HG02840 (cell line): Measurements from ENCODE around the gene MBD2.
"Not testable (repeated sequence)": the region's sequence is repeated elsewhere in the genome, so short reads cannot be mapped to it uniquely, and the experiment has no call there.

ENCODE experiments used
- ATAC-seq: cut with Tn5 transposase; IDR thresholded peaks from one replicate; pipeline ENCODE4 v1.9.1; 2021; ENCODE audit warnings: mild to moderate bottlenecking, moderate library complexity, moderate number of reproducible peaks; ENCODE audit not compliant: unreplicated experiment, low FRiP score

Gene MBD2

DNA sequence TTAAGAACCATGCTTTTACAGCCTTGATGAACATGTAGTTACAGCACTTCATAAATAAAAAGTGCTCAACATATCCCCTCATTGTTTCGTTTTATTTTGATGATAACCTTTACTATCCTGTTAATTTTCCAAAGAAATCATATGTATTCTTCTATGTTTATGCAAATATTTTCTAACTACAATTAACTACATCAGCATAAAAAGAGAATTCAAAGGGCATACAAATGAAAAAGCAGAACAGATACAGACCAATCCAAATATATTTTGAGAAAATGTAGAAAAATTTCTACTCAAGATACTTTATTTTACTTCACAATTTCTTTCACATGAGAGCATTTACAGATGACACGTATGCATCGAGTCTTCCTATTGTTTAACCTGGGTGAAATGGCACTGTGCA is 69.1 kb downstream of the MBD2 start:
- no peak for ATAC-seq

DNA sequence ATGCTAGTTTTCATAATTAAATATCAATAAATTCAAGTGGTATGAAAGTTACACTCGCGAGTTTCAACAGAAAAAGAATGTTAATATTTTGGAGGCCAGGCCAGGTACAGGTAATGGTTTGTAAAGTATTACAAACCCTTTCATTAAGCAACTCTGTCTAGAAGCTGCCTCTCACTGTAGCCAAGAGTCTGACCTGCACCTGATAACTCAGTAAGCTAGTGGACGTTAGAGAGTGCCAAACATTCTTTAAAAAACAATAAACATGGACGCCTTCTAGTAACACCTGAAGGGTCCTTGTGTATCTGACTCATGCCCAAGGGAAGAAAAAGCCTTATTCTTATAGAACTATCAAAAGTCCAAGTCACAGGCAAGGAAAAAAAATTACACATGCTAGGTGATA is 70.2 kb downstream of the MBD2 start:
- ATAC-seq: no peak

DNA sequence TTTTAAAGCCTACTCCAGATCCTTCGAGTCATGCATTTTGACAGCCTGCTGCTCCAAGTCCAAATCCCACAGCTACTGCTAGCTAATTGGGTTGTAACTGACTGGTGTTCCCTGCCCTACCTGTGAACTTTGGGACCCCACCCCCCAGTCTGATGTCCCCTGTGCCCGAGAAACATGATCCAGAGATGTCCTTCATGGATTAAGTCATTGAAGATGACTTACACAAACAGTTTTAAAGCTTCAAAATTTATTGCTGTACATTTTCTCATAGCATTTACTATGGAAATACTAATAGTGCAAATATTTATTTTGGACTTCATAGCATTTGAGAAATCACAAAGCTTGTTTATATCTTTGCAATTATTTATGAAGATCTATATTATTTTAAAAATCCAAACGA is 73.1 kb downstream of the MBD2 start:
- ATAC-seq: no peak

DNA sequence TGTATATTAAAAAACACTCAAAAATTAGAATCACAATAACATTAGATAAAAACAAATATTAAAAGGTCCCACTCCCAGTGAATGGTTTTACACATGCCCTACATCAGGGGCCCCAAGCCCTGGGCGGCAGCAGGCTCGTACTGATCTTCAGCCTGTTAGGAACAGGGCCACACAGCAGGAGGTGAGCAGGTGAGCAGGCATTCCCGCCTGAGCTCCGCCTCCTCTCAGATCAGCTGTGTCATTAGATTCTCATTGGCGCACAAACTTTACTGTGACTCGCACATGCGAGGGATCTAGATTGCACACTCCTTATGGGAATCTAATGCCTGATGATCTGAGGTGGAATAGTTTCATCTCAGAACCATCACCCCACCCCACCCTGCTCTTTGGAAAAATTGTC is 74.2 kb downstream of the MBD2 start:
- ATAC-seq: no peak

DNA sequence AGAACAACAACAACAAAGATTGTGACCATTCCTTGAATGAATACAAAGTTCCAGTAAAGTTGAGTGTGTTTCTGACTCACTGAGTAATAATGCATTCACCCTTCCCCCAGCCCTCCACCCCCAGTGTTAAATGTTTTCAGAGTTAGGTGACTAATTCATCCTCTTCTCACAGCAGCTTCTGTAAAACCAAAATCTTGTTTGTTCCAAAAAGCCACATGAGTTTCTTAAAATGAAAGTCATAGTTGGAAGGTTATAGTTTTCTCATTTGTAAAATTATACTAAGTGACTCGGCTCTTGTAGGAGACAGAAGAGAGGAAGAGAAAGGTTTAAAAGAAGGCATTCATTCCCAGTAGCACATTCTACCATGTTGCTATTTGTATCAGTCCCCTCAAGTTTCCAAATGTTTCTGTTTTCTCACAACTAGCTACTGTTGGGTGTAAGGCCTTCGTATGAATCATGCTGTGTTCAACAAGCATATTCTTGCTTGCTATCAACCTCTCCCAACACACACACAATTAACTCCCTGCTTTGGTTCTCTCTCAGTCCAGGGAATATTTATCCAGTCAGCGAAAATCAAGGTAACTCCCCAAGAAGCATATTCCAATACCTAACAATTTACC is 75.3 kb downstream of the MBD2 start:
- ATAC-seq: peak; percentile 47

DNA sequence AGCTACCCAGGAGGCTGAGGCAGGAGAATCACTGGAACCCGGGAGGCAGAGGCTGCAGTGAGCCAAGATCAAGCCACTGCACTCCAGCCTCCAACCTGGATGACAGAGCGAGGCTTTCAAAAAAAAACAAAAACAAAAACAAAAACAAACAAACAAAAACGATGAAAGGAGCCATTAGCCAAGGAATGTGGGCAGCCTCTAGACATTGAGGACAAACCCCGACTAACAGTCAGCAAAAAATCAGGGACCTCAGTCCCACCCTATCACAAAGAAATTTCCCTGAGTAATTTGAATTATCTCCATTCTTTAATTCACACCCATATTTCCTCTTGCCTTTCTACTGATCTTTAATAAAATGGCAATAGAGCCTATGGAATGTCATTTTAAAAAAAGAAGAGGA is 75.8 kb downstream of the MBD2 start:
- ATAC-seq: no peak

DNA sequence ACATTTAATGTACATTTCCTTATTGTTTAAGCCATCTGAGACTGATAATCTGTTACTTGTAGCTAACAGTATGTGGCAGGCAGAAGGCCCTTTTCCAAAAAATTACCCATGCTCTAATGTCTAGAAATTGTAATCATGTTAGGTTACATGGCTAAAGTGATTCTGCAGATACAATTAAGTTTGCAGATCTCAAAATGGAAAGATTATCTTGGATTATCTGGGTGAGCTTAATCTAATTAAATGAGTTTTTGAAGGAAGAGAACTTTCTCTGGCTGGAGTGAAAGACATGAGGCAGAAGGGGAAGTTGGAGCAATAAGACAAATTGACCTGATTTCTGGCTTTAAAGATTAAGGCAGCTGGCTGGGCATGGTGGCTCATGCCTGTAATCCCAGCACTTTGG is 76.3 kb downstream of the MBD2 start:
- no peak for ATAC-seq

DNA sequence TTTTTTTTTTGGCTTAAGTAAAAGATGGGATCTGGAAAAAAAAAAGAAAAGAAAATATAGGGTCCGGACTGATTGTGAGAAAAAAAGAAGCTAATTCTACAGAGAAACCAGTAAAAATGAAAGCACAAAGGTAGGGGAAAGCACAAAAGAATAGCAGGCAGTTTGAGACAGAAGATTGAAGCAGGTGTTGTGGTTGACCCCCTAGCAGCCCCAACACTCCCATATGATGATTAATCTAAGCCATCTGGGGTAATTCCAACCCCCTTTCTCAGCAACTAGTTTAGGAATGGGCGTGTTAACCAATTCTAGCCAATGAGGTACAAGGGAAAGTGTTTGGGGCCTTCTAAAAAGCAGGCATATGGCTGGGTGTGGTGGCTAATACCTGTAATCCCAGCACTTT is 77.0 kb downstream of the MBD2 start:
- peak; percentile 84 for ATAC-seq

DNA sequence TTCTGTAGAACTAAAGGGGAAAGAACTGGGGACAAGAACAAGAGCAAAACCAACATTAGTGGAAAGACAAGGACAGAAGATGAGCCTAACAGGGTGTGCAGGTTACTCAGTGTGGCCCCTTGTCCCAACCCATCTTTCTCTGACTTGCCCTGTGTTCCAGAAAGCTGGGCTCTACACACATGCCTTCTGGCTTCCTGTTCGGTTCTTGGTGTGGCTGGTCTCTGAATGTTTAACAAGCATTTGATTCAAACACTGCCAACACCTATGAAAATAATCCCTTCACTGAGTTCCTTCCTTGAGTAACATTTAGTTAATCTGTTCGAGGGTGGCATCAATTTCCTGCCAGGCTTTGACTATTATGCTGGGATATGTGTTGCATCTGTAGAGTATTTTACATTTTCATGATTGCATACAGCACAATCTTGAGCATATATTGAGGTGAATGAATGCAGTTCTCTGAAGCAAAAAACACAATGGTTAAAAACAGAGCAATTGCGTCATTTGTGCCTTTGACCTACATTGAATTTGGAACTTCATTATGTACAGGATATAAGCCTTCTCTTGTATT is 83.3 kb downstream of the MBD2 start:
- no peak for ATAC-seq

DNA sequence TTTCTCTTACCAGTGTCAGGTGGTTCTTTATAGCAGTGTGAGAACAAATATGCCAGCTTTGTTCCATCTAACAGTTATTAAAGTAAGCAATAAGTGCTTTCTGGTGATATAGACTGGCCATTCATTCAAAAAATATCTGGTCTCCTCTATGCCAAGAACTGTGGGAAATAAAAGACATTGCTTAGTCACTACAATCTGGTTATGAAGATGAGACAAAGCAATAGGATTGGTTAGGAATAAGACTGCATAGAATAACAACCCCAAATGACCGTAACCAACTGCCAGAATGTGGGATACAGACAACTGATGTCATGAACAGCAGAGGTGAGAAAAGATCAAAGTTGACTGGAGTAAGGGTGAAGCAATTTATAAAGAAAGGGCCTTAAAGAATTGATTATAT is 83.8 kb downstream of the MBD2 start:
- no peak for ATAC-seq

DNA sequence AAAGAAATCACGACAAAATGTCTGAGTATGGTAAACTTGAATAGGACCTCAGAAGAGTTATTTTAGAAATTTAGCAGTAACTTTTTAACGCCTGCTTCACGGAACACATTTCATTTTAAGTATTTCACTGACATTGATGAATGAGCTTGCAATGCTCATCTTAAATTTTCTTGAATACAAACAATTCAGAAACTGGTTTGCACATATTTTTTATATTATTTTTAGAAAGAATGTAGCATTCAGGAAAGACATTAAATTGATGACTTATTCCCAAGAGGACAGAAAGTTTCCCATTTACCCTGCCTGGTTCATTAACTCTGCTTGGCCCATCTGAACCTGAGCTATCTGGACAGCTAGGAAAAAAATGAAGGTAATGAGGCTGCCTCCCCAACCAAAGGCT is 89.3 kb downstream of the MBD2 start:
- ATAC-seq: no peak

DNA sequence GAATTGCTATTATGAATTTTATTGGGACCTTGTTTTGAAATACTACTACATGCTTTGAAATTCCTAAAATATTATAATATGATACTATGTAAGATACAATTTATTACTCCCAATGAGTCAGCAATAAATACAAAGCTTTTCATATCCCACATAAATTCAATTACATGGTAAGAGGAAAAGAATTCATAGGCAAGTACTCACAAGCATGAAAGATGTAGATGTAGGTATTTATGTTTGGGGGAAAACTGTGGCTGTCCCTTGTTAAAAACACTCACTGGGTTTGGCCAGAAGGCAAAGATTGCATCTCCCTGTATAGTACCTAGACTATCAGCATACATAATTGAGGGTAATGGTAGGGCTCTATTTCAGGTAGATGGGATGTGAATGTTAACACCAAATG is 90.4 kb downstream of the MBD2 start:
- no peak for ATAC-seq

DNA sequence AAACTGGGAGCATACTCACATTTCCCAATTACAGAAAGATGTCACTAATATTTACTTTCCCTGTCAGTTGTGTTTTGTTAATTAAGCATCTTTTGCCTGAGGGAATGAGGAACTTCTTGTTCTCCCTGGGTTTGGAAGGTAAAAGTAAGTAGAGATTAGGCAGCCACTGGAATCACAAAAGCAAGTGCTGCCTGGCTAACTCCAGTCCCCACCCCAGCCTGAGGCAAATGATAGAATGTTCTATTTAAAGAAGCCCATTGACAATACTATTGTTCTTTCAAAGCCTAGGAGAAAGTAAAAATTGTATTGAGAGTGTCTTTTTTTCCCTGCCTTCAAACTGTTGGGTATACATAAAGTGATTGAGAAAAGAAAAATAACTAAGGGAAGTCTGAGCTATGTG is 93.8 kb downstream of the MBD2 start:
- ATAC-seq: no peak

DNA sequence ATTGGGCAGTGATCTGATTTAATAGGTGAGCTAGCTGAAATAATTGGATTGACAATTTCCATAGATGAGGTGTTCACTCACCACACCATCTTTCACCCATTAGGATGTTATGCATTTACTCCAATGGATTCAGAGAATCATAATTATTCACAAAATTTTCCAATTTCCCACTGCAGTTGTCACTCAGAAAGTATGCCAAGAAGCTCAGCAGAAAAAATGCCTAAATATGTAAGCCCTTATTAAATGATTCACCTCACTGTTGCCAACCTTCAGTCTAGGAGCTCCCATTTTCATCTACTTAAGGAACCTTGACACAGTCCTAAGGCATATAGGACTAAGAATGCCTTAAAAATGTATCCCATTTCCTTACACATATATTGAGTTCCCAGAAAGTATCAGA is 94.3 kb downstream of the MBD2 start:
- no peak for ATAC-seq

DNA sequence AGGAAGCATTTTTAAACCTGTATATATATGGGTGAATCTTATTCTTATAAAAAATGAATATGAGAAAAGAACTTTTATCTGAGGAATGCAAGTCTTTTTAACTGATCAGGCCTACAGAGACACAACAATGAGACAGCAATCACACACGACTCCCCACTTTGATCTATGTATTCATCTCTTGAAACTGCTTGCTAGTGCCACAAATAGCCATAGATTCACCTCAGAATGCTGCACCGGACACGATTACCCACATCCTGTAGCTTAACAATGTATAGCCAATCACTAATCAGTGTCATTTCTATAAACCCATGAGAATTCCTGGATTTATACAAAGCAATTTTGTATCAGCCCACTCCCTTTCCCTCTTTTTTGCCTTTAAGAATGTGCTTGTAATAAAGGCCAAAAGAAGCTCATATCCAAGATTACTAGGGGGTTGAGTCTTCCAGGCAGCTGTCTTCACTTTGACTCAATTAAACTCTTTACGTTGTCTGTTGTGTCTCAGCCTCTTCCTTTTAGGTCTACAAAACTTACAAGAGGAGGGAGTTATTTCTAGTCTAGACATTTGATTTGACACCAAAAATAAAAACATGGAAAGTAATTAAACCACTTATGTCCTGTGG is 94.9 kb downstream of the MBD2 start:
- ATAC-seq: peak; percentile 70

DNA sequence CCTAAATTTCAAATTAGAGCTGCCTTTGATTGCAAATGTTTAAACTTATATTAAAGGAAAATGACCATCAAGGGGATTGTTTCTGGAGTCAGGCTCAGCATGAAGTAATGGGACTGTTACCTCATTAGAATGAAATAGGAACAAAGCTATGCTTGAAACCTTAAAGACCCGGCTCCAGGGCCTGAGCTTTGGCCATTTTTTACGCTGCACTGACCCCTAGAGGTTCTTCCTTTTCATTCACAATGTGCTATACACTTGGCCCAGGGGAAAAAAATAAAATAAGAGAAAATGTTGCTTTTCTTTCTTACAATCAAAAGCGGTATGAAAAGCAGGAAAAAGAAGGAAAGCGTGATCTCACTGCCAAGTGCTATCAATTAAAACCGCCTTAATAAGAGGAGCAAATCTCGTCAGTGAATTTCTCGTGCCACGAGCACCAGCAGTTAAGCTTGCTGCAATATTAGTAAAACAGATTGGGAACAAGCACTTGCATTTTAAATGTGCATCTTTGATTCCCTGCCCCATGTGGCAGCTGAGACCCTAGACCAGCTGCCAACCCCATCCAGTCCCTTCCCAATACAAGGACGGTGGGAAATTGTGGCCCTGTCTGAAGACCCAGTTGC is 96.6 kb downstream of the MBD2 start:
- ATAC-seq: no peak

DNA sequence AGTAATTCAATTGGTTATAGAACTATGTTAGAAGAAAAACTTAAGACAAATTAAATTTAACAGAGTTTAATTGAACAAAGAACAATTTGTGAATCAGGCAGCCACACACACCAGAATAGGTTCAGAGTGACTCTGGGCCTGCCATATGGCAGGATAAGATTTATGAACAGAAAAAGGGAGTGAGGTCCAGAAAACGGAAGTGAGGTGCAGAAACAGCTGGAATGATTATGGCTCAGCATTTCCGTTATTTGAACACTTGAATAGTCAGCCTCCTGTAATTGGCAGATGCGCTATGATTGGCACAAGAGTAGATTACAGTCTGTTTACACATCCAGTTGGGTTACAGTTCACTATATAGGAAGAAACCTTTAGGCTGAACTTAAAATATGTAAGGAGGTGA is 99.0 kb downstream of the MBD2 start:
- ATAC-seq: no peak

DNA sequence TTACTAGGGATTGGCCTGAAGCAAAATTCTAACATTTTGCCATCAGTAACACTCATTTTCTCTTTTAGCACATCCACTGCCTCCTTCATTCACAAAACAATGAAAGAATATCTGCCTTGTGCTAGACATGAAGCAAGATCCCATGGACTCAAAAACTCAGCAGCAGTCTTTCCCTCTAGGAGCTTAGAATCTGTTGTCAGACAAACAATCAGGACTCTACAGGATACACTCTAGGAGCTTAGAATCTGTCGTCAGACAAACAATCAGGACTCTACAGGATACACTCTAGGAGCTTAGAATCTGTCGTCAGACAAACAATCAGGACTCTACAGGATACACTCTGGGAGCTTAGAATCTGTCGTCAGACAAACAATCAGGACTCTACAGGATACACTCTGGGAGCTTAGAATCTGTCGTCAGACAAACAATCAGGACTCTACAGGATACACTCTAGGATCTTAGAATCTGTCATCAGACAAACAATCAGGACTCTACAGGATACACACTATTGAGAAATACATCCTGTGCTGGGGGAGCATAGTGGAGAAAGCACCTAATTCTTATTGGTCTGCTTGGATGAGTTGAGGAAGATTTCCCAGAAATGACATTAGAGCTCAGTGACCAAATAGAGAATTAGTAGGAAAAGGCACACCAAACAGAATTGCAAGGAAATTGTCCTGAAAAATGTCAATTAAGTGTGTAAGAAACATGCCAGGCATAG is 100.6 kb downstream of the MBD2 start:
- ATAC-seq: not testable (repeated sequence)

DNA sequence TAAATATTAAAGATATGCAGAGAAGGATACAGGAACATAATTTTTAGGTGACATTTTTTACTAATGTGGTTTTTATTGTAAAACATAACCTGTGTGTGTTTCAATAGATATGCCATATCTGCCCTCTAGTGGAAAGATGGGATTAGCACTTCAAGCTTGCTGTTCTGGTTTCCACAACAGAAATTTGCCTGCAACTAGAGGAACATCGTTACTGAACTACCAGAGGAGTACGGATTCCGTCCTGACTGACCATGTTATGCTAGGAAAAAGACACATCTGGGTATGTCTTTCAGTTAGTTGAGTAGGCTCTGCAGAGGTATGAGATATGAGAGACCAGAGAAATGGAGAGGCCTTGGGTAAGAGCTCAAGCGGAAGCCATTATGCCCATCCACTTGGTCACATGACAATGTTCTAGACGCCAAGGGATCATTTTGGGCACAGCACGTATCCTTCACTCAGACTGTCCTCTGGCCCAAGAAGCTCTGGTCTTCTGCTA is 104.9 kb downstream of the MBD2 start:
- peak; percentile 92 for ATAC-seq

DNA sequence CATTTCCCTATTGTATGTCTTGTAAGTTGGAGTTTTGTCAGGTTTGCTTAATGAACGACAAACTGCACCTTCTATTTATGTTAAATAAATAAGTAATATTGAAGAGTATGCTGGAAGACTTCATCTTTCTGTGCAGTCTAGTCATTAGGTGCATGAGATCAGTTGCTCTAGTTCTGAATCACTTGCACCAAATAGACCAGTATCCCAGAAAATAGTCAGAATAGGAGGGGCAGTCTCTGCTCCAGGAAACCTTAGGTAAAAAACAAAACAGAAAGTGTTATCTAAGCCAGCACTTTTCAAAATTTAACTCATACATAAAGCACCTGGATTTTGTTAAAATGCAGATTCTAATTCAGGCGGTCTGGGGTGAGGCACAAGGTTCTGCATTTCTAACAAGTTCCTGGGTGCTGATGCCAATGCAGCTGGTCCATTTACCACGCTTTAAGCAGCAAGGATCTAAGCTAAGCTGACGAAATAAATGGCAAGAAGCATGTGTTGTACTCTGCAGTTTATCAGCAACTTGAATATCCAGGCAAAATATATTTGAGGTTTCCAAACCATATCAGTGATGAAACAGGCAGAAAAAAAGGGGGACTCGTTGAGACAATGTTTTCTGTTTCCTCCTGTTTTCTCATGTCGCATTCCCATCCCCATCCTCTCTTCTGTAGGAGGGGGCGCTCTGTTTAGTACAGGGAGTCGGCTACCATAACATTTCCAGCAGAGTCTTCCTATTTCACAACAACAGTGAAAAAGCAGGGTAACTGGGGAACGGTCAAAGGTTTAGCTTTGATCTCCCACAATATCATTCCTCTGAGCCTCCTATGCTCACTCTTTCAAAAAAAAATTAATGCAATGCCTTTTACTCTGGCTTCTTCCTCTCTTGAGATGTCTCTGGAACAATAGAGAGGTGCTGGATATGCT is 106.4 kb downstream of the MBD2 start:
- no peak for ATAC-seq
